HEK293 (cell line): ENCODE measurements around the gene SMIM44.

Experiments
- ZBTB1 ChIP-seq: fragments of 450-650 bp; formaldehyde crosslinking; IDR thresholded peaks from 2 replicates; pipeline ENCODE4 v1.5.1; 2016; ENCODE audit warnings: missing biosample characterization, missing genetic modification characterization
- ZBTB49 ChIP-seq: fragments of 450-650 bp; formaldehyde crosslinking; IDR thresholded peaks from 2 replicates; pipeline ENCODE4 v1.5.1; 2016; ENCODE audit warnings: missing biosample characterization, missing genetic modification characterization, low read depth
- ZFP37 ChIP-seq: fragments of 450-650 bp; formaldehyde crosslinking; IDR thresholded peaks from 2 replicates; pipeline ENCODE4 v1.5.1; 2016; ENCODE audit warnings: missing biosample characterization, missing genetic modification characterization
- ZFP69B ChIP-seq: fragments of 450-650 bp; formaldehyde crosslinking; IDR thresholded peaks from 2 replicates; pipeline ENCODE4 v1.5.1; 2016; ENCODE audit warnings: missing biosample characterization, missing genetic modification characterization
- ZIC2 ChIP-seq: fragments of 450-650 bp; formaldehyde crosslinking; IDR thresholded peaks from 2 replicates; pipeline ENCODE4 v1.5.1; 2016; ENCODE audit warnings: missing biosample characterization, missing genetic modification characterization
- ZNF16 ChIP-seq: fragments of 450-650 bp; formaldehyde crosslinking; IDR thresholded peaks from 2 replicates; pipeline ENCODE4 v1.5.1; 2016; ENCODE audit warnings: low read depth, missing biosample characterization, missing genetic modification characterization
- ZNF214 ChIP-seq: fragments of 450-650 bp; formaldehyde crosslinking; IDR thresholded peaks from 2 replicates; pipeline ENCODE4 v1.5.1; 2017; ENCODE audit warnings: missing biosample characterization, mild to moderate bottlenecking, missing genetic modification characterization, borderline replicate concordance
- ZNF23 ChIP-seq: fragments of 450-650 bp; formaldehyde crosslinking; IDR thresholded peaks from 2 replicates; pipeline ENCODE4 v1.5.1; 2016; ENCODE audit warnings: missing biosample characterization, missing genetic modification characterization, borderline replicate concordance
- ZNF548 ChIP-seq: fragments of 450-650 bp; formaldehyde crosslinking; IDR thresholded peaks from 2 replicates; pipeline ENCODE4 v1.5.1; 2016; ENCODE audit warnings: missing biosample characterization, missing genetic modification characterization
- ZNF558 ChIP-seq: fragments of 450-650 bp; formaldehyde crosslinking; IDR thresholded peaks from 2 replicates; pipeline ENCODE4 v1.5.1; 2016; ENCODE audit warnings: missing biosample characterization, missing genetic modification characterization
- ZNF645 ChIP-seq: fragments of 450-650 bp; formaldehyde crosslinking; IDR thresholded peaks from 2 replicates; pipeline ENCODE4; 2016; ENCODE audit warnings: missing biosample characterization, missing genetic modification characterization
- ZNF664 ChIP-seq: fragments of 450-650 bp; formaldehyde crosslinking; IDR thresholded peaks from 2 replicates; pipeline ENCODE4 v1.5.1; 2016; ENCODE audit warnings: missing biosample characterization, missing genetic modification characterization
- ZNF677 ChIP-seq: fragments of 450-650 bp; IDR thresholded peaks from 2 replicates; pipeline ENCODE4 v1.5.0; 2018; ENCODE audit warnings: missing biosample characterization, mild to moderate bottlenecking, missing genetic modification characterization, moderate library complexity
- ZNF747 ChIP-seq: fragments of 450-650 bp; formaldehyde crosslinking; IDR thresholded peaks from 2 replicates; pipeline ENCODE4 v1.5.1; 2016; ENCODE audit warnings: missing biosample characterization, missing genetic modification characterization
- ZNF843 ChIP-seq: fragments of 450-650 bp; formaldehyde crosslinking; IDR thresholded peaks from 2 replicates; pipeline ENCODE4 v1.5.1; 2016; ENCODE audit warnings: missing biosample characterization, missing genetic modification characterization
- ZSCAN5A ChIP-seq: fragments of 450-650 bp; formaldehyde crosslinking; IDR thresholded peaks from 2 replicates; pipeline ENCODE4 v1.5.1; 2016; ENCODE audit warnings: missing biosample characterization, missing genetic modification characterization
- TF ChIP-seq, protein P1 (sequence below): fragments of 450-650 bp; formaldehyde crosslinking; IDR thresholded peaks from 2 replicates; pipeline ENCODE4 v1.5.1; 2017; ENCODE audit warnings: missing biosample characterization, missing genetic modification characterization
- TF ChIP-seq, protein P2 (sequence below): fragments of 450-650 bp; formaldehyde crosslinking; IDR thresholded peaks from 2 replicates; pipeline ENCODE4 v1.5.1; 2017; ENCODE audit warnings: missing biosample characterization, missing genetic modification characterization
- TF ChIP-seq, protein P3 (sequence below): fragments of 450-650 bp; formaldehyde crosslinking; IDR thresholded peaks from 2 replicates; pipeline ENCODE4 v1.5.1; 2016; ENCODE audit warnings: missing biosample characterization, missing genetic modification characterization
- TF ChIP-seq, protein P4 (sequence below): fragments of 450-650 bp; formaldehyde crosslinking; IDR thresholded peaks from 2 replicates; pipeline ENCODE4 v1.5.1; 2016; ENCODE audit warnings: missing biosample characterization, missing genetic modification characterization
- TF ChIP-seq, protein P5 (sequence below): fragments of 450-650 bp; IDR thresholded peaks from 2 replicates; pipeline ENCODE4 v1.5.1; 2018; ENCODE audit warnings: missing biosample characterization, missing genetic modification characterization
- TF ChIP-seq, protein P6 (sequence below): fragments of 450-650 bp; formaldehyde crosslinking; IDR thresholded peaks from 2 replicates; pipeline ENCODE4 v1.5.1; 2016; ENCODE audit warnings: missing biosample characterization, missing genetic modification characterization

The SMIM44 gene

GRCh38 chr19:3505598-3506383, 22.6 kb upstream of the SMIM44 start, which contains the start of gene FZR1 (continued):
- TF ChIP-seq, protein P1, sequence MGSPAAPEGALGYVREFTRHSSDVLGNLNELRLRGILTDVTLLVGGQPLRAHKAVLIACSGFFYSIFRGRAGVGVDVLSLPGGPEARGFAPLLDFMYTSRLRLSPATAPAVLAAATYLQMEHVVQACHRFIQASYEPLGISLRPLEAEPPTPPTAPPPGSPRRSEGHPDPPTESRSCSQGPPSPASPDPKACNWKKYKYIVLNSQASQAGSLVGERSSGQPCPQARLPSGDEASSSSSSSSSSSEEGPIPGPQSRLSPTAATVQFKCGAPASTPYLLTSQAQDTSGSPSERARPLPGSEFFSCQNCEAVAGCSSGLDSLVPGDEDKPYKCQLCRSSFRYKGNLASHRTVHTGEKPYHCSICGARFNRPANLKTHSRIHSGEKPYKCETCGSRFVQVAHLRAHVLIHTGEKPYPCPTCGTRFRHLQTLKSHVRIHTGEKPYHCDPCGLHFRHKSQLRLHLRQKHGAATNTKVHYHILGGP (tag by site-specific recombination), result no peak
- TF ChIP-seq ZNF677 (no peak), ZSCAN5A (peak; percentile 60; the same call in 1 of the 2 replicates), ZNF214 (no peak), ZNF16 (tag by site-specific recombination) (no peak), ZNF843 (peak; percentile 47; the same call in 1 of the 2 replicates), ZIC2 (tag by site-specific recombination) (peak; percentile 58), ZNF548 (tag by site-specific recombination) (no peak), ZNF645 (tag by site-specific recombination) (no peak), ZFP37 (tag by site-specific recombination) (no peak), ZNF558 (no peak), ZBTB1 (tag by site-specific recombination) (no peak), ZNF747 (tag by site-specific recombination) (no peak), ZBTB49 (tag by site-specific recombination) (no peak), ZNF23 (tag by site-specific recombination) (no peak), ZFP69B (tag by site-specific recombination) (peak; percentile 71), ZNF664 (tag by site-specific recombination) (no peak)
- TF ChIP-seq, protein P2, sequence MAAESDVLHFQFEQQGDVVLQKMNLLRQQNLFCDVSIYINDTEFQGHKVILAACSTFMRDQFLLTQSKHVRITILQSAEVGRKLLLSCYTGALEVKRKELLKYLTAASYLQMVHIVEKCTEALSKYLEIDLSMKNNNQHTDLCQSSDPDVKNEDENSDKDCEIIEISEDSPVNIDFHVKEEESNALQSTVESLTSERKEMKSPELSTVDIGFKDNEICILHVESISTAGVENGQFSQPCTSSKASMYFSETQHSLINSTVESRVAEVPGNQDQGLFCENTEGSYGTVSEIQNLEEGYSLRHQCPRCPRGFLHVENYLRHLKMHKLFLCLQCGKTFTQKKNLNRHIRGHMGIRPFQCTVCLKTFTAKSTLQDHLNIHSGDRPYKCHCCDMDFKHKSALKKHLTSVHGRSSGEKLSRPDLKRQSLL (tag by site-specific recombination), result no peak
- TF ChIP-seq, protein P3, sequence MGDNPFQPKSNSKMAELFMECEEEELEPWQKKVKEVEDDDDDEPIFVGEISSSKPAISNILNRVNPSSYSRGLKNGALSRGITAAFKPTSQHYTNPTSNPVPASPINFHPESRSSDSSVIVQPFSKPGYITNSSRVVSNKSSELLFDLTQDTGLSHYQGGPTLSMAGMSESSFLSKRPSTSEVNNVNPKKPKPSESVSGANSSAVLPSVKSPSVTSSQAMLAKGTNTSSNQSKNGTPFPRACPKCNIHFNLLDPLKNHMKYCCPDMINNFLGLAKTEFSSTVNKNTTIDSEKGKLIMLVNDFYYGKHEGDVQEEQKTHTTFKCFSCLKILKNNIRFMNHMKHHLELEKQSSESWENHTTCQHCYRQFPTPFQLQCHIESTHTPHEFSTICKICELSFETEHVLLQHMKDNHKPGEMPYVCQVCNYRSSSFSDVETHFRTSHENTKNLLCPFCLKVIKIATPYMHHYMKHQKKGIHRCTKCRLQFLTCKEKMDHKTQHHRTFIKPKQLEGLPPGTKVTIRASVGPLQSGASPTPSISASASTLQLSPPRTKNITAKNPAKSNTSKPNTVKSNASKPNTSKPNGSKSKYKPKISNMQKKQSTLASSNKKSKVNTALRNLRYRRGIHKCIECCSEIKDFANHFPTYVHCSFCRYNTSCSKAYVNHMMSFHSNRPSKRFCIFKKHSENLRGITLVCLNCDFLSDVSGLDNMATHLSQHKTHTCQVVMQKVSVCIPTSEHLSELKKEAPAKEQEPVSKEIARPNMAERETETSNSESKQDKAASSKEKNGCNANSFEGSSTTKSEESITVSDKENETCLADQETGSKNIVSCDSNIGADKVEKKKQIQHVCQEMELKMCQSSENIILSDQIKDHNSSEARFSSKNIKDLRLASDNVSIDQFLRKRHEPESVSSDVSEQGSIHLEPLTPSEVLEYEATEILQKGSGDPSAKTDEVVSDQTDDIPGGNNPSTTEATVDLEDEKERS, result no peak
- TF ChIP-seq, protein P4, sequence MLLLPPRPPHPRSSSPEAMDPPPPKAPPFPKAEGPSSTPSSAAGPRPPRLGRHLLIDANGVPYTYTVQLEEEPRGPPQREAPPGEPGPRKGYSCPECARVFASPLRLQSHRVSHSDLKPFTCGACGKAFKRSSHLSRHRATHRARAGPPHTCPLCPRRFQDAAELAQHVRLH (tag by site-specific recombination), result peak; percentile 38; the same call in 1 of the 2 replicates
- TF ChIP-seq, protein P5, sequence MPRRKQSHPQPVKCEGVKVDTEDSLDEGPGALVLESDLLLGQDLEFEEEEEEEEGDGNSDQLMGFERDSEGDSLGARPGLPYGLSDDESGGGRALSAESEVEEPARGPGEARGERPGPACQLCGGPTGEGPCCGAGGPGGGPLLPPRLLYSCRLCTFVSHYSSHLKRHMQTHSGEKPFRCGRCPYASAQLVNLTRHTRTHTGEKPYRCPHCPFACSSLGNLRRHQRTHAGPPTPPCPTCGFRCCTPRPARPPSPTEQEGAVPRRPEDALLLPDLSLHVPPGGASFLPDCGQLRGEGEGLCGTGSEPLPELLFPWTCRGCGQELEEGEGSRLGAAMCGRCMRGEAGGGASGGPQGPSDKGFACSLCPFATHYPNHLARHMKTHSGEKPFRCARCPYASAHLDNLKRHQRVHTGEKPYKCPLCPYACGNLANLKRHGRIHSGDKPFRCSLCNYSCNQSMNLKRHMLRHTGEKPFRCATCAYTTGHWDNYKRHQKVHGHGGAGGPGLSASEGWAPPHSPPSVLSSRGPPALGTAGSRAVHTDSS (tag by site-specific recombination), result no peak
- TF ChIP-seq, protein P6, sequence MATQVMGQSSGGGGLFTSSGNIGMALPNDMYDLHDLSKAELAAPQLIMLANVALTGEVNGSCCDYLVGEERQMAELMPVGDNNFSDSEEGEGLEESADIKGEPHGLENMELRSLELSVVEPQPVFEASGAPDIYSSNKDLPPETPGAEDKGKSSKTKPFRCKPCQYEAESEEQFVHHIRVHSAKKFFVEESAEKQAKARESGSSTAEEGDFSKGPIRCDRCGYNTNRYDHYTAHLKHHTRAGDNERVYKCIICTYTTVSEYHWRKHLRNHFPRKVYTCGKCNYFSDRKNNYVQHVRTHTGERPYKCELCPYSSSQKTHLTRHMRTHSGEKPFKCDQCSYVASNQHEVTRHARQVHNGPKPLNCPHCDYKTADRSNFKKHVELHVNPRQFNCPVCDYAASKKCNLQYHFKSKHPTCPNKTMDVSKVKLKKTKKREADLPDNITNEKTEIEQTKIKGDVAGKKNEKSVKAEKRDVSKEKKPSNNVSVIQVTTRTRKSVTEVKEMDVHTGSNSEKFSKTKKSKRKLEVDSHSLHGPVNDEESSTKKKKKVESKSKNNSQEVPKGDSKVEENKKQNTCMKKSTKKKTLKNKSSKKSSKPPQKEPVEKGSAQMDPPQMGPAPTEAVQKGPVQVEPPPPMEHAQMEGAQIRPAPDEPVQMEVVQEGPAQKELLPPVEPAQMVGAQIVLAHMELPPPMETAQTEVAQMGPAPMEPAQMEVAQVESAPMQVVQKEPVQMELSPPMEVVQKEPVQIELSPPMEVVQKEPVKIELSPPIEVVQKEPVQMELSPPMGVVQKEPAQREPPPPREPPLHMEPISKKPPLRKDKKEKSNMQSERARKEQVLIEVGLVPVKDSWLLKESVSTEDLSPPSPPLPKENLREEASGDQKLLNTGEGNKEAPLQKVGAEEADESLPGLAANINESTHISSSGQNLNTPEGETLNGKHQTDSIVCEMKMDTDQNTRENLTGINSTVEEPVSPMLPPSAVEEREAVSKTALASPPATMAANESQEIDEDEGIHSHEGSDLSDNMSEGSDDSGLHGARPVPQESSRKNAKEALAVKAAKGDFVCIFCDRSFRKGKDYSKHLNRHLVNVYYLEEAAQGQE (tag by site-specific recombination), result no peak
